ENCODE results near the gene ARHGEF6.
A peak's percentile ranks its signal among the peaks of the same experiment; 100 is the strongest.
"Not testable (repeated sequence)": the region's sequence is repeated elsewhere in the genome, so short reads cannot be mapped to it uniquely, and the experiment has no call there.

The ARHGEF6 gene

DNA sequence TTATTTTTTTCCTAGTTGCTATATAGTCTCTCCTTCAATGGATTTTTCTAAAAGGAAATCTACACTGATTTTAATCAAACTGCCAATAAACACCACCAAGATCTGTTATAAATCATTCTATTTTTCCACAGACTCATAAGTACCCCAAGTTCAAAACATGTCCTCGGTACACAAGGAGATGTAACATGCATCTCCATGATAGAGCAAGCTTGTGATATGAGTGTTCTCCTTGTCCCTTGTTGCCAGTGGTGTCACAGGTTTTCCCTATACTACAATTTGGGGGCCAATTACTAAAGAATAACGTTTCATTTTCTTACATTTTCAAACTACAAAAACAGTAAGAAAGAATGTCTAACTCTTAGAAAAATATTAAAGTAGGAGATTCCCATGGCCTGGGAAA lies 491 bp downstream of the ARHGEF6 start:
- no peak for DNase-seq

DNA sequence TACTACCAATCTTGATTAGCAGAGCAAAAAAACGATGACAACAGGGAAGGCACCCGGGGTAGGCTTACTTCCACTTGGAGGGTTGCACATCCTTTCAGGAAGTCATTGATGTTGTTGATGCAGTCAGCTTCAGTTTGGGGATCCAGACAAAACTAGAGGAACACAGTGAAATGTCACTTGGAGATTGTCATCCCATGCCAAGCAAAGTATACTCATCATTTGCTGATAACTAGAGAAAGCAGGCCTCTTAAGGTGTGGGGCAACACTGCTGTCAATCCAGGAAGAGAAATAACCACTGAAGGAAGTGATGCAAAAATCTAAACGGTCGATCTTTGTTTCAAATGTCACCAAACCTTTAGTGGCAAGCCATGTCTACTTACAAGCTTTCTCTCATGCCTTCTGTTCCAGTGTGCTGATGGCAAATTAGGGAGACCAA lies 1.4 kb downstream of the ARHGEF6 start:
- DNase-seq = no peak

DNA sequence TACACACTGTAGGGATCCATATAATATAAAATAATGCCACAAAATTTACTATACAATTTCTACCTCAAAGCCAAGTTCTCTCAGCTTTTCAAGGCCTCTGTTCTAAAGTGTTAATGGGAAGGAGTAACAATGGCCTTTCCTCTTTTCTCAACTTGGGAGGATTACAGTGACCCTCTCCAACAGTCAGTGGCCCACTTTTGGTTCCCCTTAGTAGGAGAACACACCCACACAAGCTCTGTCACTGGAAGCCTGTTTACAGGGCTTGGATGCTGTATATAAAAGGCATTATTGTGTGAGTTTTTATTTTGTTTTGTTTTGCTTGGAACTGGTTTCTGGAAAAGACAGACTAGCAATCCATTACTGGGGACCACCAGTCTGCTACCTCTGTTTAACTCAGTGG lies 1.8 kb downstream of the ARHGEF6 start:
- DNase-seq = no peak

DNA sequence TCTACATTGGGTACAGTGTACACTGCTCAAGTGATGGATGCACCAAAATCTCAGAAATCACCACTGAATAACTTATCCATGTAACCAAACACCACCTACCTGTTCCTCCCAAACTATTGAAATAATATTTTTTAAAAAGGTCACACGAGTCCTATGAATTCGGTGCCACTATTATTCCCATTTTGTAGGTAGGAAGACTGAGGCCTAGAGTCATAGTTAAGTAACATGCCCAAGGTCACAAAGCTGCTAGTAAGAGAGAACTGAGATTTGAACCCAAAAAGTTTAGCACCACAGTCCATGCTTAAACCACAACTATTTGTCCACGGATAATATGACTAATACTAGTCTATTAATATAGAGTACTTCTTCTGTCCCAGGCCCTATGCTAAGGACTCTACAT lies 2.7 kb downstream of the ARHGEF6 start:
- no peak for DNase-seq

DNA sequence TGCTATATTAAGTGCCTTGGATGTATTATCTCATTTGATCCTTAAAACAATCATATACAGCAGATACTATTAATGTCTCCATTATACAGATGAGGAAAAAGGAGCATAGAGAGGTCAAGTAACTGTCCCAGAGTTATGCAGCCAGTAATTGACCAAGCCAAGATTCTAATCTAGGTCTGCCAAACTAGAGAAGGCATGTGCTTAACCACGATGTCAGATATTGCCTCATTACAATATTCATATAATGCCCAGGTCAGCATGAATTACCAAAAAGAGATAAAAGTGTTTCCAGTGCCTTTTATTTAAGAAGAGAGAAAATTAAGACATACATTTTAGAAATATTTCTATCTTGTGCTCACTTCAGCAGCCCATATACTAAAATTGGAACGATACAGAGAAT lies 7.1 kb downstream of the ARHGEF6 start:
- DNase-seq = no peak

DNA sequence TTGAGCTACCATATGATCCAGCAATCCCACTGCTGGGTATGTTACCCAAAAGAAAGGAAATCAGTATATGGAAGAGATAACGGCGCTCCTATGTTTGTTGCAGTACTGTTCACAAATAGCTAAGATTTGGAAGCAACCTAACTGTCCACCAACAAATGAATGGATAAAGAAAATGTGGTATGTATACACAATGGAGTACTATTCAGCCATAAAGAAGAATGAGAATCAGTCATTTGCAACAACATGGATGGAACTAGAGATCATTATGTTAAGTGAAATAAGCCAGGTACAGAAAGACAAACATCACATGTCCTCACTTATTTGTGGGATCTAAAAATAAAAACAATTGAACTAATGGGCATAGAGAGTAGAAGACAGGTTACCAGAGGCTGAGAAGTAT lies 8.9 kb downstream of the ARHGEF6 start:
- not testable (repeated sequence) for DNase-seq

DNA sequence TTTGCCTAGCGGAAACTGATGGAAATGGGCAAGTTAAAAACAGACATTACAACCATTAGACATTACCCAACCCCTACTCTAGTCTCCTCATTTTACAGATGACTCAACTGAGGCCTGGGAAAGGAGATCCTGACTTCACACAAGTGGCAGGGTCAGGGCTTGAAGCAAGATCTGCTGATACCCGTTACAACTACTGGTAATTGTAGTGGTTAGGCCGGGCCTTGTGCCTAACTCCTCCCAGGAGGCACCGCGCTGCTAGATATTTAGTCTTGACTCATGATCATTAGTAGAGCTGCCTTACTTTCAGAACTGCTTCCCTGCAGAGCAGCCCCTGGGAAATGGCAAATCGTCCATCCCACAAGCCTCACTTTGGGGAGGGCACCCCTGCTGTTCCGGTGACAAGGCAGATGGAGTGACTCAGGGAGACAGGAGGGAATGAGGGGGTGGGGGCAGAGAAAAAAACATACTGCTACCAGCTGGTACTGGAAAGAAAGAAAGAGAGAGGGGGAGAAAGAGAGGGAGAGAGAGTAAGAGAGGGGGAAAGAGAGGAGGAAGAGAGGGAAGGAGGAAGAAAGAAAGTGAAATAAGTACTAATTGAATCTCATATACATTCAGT lies 12.2 kb downstream of the ARHGEF6 start:
- DNase-seq = no peak

DNA sequence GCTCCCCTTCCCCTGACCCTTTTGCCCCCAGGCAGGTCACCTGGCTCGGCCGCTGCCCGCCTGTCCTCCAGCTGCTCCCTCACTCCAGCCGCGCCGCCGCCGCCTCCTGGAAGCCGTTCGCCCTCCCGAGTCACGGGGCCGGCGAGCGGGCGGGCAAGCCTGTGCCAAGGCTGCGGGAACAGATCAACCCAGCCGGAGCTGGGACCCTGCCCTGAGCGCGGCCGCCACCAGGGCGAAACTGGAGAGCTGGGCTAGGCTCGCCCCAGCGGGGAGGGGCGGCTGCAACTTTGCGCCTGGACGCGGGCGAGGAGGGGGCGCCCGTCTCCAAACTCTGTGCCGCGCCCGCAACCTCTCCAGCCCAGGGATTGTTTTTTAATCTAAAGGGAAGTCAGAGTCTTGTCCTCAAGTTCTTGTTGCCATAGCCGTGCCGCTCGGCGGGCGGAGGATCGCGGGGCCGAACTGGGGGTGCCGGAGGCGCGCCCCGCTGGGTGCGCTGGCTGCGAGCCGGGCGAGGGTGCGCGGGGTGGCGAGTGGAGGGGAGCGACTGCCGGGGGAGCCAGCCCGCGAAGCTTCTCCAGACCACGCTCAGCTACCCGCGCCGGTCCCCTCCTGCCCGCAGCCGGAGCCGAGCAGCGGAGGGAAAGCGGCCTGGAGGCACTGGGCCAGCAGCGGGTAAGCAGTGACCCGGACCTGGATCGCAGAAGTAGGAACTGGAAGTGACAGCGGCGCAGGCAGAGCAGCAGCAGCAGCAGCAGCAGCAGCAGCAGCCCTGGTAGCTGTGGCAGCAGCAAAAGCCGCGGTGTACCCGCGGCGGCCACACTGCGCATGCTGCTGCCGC lies 13.4 kb downstream of the ARHGEF6 start:
- peak; percentile 6 to 27 for DNase-seq

DNA sequence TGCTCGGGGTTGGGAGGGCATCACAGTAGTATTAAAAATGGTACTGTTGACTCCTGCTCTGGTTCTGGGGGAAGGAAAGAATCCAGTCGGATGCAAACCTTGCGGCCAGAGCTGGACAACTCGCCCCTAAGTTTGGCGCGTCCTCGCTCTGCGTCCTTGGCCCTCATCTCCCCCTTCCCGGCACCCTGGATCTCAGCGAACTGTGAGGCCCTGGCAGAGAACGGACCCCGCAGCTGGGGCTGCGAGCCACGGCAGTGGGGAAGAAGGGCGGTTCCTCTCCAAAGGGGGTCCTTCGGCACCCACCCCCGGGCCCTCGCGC lies 14.0 kb downstream of the ARHGEF6 start:
- no peak for DNase-seq

DNA sequence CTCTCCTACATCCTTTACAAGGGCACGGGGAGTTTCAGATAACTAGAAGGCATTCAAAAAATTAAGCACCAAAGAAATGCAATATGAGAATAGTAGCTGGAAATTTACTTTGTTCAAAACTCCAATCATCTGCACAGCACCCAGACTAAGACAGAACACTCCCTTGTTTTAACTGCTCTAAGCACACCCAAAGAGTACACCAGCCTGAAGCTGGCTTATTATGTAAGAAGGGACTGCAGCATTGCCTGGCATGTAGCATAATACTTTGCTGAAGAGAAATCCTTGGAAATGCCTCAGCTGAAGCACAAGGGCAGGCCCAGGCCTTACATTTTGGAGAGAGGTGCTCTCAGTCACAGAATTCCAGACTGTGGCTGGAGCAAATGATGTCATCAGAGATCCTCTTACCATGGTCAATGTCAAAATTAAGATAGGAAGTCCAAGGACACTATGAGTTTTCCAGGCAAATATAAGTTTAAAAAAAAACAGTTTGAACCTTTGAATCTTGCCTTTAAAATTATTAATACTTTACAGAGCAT lies 14.8 kb downstream of the ARHGEF6 start:
- DNase-seq = no peak

DNA sequence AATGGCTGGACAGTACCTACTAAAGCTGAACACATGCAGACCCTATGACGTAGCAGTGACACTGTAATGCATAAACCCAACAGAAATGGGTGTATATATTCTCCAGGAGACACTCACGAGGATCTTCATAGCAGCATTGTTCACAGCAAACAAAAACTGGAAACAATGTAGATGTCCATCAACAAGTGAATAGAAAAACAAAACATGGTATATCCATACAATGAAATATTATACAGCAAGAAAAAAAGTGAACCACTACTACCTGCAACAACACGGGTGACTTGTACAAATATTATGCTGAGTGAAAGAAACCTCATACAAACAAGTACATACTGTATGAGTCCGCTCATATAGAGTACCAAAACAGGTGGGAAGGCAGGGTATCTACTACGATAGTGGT lies 16.5 kb downstream of the ARHGEF6 start:
- no peak for DNase-seq

DNA sequence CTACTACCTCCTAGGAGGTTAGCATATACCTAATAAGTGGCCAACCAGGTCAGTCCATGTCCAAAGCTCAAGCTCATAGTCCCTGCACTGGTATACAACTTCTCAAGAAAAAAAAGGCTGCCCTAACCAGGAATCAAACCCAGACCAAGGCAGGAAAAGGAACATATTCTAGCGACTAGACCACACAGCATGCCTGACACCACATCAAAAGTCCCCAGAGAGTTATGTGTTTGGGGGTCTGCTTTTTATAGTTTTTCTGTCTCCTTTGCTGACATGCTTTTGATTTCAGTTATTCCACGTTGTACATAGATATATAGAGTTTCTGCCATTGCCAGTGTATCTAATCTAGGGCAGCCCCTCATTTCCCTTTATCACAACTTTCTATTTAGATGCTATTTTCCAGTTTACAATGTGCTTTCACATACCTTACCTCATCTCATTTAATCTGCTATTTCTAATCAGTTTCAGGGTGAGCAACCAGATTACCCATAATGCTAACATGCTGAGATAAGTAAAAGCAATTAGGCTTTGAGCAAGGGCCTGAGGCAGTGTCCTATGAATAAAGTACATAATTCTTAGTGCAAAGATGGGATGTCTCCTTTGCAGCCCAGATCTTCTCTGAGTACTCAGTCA lies 17.8 kb downstream of the ARHGEF6 start:
- no peak for DNase-seq

DNA sequence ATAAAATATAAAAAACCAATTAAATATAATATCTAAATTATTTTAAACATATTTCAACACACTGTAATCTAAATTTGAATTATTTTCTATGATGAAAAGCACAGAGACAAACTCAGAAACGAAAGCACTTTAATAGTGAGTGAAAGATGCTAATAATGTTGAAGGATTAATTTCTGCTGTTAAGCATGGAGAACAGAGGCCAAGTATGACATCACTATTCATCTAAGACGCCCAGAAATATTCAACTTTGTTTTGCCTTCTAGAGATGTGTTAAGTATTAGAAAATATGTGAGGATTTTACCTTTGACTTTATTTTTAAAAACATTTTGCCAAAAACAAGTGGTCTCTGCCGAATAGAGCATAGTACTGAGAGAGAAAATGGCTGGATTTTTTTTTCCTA lies 19.3 kb downstream of the ARHGEF6 start:
- no peak for DNase-seq

DNA sequence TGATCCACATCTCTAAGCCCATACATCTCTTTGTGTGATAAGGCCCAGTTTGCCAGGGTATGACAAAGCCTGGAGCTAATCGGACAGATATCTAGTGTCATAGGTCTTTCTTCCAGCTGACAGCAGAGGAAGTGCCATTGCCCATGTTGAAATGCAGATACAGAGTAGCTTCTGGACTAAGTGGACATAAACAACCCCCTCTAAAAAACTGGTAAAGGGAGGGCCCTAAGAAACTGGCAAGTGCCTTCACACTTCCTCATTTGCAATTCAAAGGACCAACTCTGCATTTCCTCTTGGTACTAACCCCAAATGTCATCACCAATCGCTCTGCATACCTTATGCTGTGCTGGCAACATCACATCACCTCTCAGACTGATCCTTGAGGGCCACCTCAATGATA lies 20.8 kb downstream of the ARHGEF6 start:
- DNase-seq = no peak

DNA sequence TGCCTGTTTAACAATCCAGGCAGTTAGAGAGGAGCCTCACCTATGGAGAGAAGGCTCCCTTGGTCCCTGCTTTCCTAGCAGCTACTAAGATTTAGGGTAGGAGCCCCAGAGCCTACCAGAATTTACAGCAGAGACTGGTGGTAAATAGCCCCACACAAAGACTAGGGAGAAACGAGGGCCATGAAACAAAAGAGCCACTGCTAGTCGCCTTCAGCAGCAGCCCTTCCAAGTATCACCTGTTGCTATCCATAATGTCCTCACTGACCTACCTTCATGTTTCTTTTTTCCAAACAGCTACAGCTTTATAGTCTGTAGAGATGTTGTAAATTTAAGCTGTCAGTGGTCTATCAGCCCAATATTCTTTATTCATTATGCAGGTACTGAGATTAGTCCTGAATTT lies 25.3 kb downstream of the ARHGEF6 start:
- DNase-seq = no peak

DNA sequence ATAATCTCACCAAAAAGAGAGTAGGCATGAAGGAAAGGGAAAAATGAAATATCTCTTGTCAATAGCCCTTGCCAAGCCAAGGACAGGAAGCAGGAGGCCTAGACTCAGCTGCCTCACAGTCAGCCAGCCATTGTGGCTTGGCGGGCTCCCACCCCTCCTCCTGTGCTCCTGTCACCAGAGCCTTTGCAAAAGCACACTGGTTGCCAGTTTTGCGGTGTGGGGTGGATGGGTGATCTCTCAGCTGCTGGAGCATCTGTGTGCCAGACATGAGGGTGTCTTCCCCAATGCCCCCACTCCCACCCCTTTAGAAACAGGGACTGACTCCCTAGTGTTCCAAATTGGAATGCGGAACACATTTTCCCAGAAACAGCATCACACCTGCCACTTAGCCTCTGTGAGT lies 26.1 kb downstream of the ARHGEF6 start:
- DNase-seq = no peak

DNA sequence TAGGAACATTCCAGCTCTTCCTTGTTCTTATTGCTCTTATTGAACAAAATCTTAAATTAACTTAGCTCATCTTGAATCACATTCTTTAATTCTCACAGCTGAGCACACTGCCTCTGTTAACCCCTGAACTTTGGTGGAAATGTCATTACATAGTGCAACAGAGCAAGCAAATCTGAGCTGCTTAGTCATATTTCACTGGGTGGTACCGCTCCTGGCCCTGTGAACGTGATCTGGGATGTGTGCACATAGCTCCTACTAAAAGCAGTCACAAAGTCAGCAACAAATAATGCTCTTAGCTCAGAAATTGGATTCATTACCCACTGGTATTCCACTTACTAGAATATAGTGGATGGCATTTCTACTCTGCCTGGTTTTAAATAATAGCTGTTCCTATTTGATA lies 27.9 kb downstream of the ARHGEF6 start:
- DNase-seq = no peak

DNA sequence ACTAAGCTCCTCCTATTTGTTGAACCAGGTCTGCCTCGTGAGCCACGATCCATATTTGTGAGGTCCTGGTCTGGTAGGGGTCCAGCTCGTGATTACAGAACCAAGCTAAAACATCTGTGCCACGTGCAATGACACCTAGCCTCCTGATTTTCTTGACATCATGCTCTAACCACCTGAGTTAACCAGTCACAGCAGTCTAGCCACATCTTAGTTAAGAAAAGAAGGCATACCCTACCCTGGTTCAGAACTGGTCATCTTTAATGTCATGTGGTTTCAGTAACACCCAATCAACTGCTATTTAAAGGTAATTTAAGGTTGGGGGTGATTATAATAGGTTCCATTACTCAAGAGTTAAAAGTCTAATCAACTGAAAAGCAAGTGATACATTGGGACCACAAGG lies 28.4 kb downstream of the ARHGEF6 start:
- no peak for DNase-seq

DNA sequence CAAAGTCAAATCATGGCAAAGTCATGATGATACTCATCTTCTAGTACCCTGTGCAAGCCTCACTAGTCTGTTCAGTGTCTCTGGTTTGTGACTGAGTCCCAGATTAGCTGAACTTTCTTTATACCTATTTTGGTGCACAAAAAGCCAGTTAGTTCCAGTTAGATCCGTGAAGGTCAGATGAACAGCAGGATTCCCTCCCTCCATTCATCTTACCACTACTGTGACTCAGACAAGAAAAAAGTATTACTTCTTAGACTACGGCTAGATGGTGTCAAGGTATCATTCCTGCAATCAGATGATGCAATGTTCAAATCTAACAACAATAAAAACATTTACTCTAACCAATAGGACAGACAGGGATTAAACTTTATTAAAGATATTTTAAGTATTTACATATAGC lies 30.4 kb downstream of the ARHGEF6 start:
- DNase-seq = no peak

DNA sequence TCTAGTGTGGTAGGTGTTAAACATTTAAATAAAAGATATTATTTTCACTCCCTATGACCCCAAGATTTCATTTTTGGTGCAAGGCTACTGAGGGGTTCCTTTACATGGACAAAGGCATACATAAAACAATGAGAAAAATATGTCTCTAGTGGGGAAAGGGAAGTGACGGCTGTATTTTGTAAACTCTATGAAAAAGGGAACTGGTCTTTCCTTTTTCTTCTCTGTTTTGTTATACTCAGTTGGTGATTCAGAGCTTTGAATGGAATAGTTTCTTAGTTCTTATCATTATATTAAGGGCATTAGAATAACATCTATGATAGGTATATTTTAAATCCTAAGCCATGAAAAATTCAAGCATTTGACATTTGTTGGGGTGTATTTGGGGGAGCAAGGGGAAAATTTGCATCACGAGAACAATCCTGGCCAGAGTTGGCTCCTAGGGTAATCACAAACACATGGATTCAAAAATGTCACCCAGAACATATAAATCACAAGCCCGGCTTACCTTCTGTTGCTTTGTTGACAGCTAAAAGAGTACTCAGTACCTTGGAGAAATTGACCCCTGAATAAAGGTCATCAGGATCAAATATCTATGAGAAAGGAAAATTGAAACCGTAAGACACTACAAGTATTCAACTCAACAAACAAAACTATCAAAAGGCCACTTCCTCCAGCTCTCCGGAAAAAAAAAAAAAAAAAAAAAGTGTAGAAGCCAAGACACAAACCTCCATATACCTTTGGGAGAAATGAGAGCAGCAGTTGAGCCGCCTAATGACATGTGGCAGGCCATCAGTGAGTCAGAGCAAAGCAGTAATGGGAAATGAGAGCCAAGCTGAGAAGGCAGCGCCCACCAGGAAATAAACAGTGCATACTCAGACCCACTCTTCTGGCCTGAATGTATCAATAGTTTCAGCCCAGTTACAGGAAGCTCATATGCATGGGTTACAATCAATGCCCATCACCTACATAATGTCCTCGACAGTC lies 33.4 kb downstream of the ARHGEF6 start:
- no peak for DNase-seq

DNA sequence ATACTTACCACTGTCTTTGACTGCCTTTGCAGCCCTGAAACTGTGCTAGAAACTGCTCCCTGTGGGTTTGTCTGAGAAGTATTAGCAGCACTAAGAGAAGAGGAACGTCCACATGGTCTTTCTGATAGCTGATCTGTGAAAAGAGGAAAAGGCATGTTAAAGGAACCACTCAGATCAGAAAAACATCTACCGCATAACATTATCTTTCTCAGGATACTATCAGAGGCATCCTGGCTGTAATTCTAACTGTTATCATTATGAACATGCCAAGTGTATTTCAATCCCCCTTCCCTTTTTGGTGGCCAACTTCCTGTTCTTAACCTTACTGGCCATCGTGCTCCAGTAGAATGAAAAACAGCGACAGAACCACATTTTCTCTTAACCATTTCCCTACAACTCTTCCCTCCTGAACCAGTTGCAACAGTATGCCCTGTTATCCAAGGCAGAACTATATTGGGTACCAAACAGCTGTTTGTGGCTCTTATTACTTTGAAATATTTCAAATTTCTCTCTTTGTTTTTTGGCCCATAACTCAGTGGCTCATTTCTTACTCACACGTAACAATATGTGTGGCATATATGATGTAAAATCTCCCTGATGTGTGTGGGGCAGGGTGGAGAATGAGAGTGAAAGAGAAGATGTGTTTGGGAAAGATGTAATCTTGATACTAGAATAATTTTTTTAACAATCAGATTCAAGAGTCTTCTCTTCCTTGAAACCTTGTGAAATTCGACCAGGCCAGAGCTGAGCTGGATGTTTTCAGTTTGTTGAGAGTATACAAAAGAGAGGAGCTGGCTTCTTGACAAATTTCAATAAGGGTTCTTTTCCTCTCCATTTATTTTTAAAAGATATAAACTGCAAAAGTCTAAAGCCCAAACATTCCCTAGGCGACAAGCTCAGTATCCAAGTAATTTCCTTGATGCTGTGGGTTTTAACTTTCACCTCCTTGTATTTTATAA lies 35.2 kb downstream of the ARHGEF6 start:
- no peak for DNase-seq

Data from NCI-H1930 (cell line).